Measurements from ENCODE around the gene COG3. TPM values are rescaled to one million over a fixed set of nuclear protein-coding genes. Genes with fewer than 3 reads are reported as not detected.

The COG3 gene
- total and polyA plus RNA-seq, 4 donors, result 7.4 to 39.3 (median 26.6) TPM

DNA sequence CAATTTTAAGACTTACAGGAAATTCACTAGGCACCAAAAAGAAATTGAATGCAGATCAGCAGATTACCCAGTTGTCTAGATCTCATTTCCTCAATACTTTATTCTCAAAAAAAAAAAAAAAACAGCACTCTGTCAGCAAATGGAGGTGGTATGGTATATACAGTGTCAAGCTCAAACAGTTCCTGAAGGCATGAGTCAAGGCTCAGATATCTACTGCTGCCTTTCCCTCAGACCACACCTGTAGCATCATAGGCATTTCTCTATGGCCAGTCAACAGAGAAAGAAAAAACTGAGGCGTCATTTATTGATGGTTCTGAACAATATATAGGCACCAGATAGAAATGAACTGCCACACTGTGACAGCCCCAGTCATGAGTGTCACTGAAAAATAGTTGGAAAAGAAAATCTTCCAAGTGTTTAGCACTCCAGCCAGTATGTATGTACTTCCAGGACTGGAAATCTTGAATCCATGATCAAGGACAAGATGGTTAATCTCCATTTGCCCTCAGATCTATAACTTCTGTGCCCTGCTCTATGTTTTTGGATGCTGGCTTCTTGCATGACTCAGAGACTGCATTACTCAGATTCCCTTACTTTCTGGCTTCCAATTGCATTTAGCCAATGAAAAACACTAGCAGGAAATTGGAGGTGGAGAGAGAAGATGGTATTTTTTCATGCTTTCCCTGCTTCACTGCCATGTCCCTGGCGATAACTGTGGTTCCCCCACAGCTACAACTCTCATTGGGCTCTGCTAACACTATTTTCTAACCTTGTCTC lies 8.4 kb upstream of the COG3 start:
- no peaks in the 10 kb centered on the region for H3K9me3 ChIP-seq (ENCODE audit: control insufficient read depth, low read length)
- H3K36me3 ChIP-seq (ENCODE audit: control insufficient read depth in 1 of 2, insufficient read depth in 2 of 2, low read length in 1 of 2), result no peaks in the 10 kb centered on the region
- no peaks in the 10 kb centered on the region for H3K4me1 ChIP-seq (ENCODE audit: control insufficient read depth in 1 of 2, insufficient read depth in 2 of 2, low read length in 2 of 2)
- no peaks in the 10 kb centered on the region for H3K27me3 ChIP-seq (ENCODE audit: control insufficient read depth in 1 of 2, insufficient read depth in 2 of 2, low read length in 1 of 2)
- ATAC-seq (ENCODE audit: low FRiP score) (no peak), DNase-seq (no peak)
- WGBS, 2 donors, result 77 to 78% methylated on average over 2 of the region's 2 CpGs
- intact Hi-C loops (cut with DNase I), result no loop called here
- H3K4me3 ChIP-seq (ENCODE audit: low read length in 2 of 2), result no peak overlapping the region
- H3K27ac ChIP-seq (ENCODE audit: low read depth in 1 of 2, low read length in 2 of 2), result no peak overlapping the region

GRCh38 chr13:45464141-45464686 lies 525 bp upstream of the COG3 start:
- H3K9me3 ChIP-seq (ENCODE audit: control insufficient read depth, low read length), result no peaks in the 10 kb centered on the region
- peak overlapping the region; percentile 32 to 45 for H3K4me3 ChIP-seq (ENCODE audit: low read length in 2 of 2)
- H3K4me1 ChIP-seq (ENCODE audit: control insufficient read depth in 1 of 2, insufficient read depth in 2 of 2, low read length in 2 of 2), result peaks cover 0 to 3% of the 10 kb centered on the region in 2 donors
- DNase-seq, result no peak
- H3K27me3 ChIP-seq (ENCODE audit: control insufficient read depth in 1 of 2, insufficient read depth in 2 of 2, low read length in 1 of 2), result no peaks in the 10 kb centered on the region
- WGBS, 2 donors, result 84 to 87% methylated on average over 9 of the region's 9 CpGs
- H3K36me3 ChIP-seq (ENCODE audit: control insufficient read depth in 1 of 2, insufficient read depth in 2 of 2, low read length in 1 of 2), result no peaks in the 10 kb centered on the region
- intact Hi-C loops (cut with DNase I), result loop anchor here (5.0 to 10.0 kb wide), 2 partner anchors 47 to 89 kb away; partner anchors contain the start of gene SLC25A30 (in 1 of the 2)
- no peak for ATAC-seq (ENCODE audit: low FRiP score)
- peak overlapping the region; percentile 38 to 52 for H3K27ac ChIP-seq (ENCODE audit: low read depth in 1 of 2, low read length in 2 of 2)

- Histone ChIP-seq H3K4me1 (ENCODE audit: control insufficient read depth in 1 of 2, insufficient read depth in 2 of 2, low read length in 2 of 2) (peaks cover 2 to 3% of the 10 kb centered on the region in 2 donors), H3K4me3 (ENCODE audit: low read length in 2 of 2) (no peak overlapping the region)
- 75 to 81% methylated on average over 4 of the region's 4 CpGs for WGBS, 2 donors
Observed at GRCh38 chr13:45466359-45466758, 1.6 kb downstream of the COG3 start.

GRCh38 chr13:45468635-45469034 lies 3.9 kb downstream of the COG3 start:
- H3K27me3 ChIP-seq (ENCODE audit: control insufficient read depth in 1 of 2, insufficient read depth in 2 of 2, low read length in 1 of 2), result no peaks in the 10 kb centered on the region
- ATAC-seq (ENCODE audit: low FRiP score), result no peak
- no peaks in the 10 kb centered on the region for H3K36me3 ChIP-seq (ENCODE audit: control insufficient read depth in 1 of 2, insufficient read depth in 2 of 2, low read length in 1 of 2)
- H3K4me3 ChIP-seq (ENCODE audit: low read length in 2 of 2), result no peak overlapping the region
- intact Hi-C loops (cut with DNase I), result loop anchor here in 1 of 2 donors (10.0 kb wide), 1 partner anchor 94 kb away; no protein-coding TSS in a partner anchor
- H3K9me3 ChIP-seq (ENCODE audit: control insufficient read depth, low read length), result no peaks in the 10 kb centered on the region
- H3K4me1 ChIP-seq (ENCODE audit: control insufficient read depth in 1 of 2, insufficient read depth in 2 of 2, low read length in 2 of 2), result peaks cover 2 to 3% of the 10 kb centered on the region in 2 donors
- no peak for DNase-seq
- no peak overlapping the region for H3K27ac ChIP-seq (ENCODE audit: low read depth in 1 of 2, low read length in 2 of 2)
- 51 to 60% methylated on average over 1 of the region's 1 CpG for WGBS, 2 donors

More at GRCh38 chr13:45466359-45466758, 1.6 kb downstream of the COG3 start:
- H3K27me3 ChIP-seq (ENCODE audit: control insufficient read depth in 1 of 2, insufficient read depth in 2 of 2, low read length in 1 of 2), result no peaks in the 10 kb centered on the region
- ATAC-seq (ENCODE audit: low FRiP score) (no peak), DNase-seq (no peak)
- intact Hi-C loops (cut with DNase I), result loop anchor here in 1 of 2 donors (10.0 kb wide), 1 partner anchor 92 kb away; no protein-coding TSS in a partner anchor
- H3K9me3 ChIP-seq (ENCODE audit: control insufficient read depth, low read length), result no peaks in the 10 kb centered on the region
- no peak overlapping the region for H3K27ac ChIP-seq (ENCODE audit: low read depth in 1 of 2, low read length in 2 of 2)
- no peaks in the 10 kb centered on the region for H3K36me3 ChIP-seq (ENCODE audit: control insufficient read depth in 1 of 2, insufficient read depth in 2 of 2, low read length in 1 of 2)

- ATAC-seq (ENCODE audit: low FRiP score), result no peak
- Histone ChIP-seq H3K4me1 (ENCODE audit: control insufficient read depth in 1 of 2, insufficient read depth in 2 of 2, low read length in 2 of 2) (peaks cover 0 to 9% of the 10 kb centered on the region in 2 donors), H3K9me3 (ENCODE audit: control insufficient read depth, low read length) (no peaks in the 10 kb centered on the region), H3K36me3 (ENCODE audit: control insufficient read depth in 1 of 2, insufficient read depth in 2 of 2, low read length in 1 of 2) (peaks cover 0 to 2% of the 10 kb centered on the region in 2 donors), H3K4me3 (ENCODE audit: low read length in 2 of 2) (no peak overlapping the region), H3K27ac (ENCODE audit: low read depth in 1 of 2, low read length in 2 of 2) (no peak overlapping the region), H3K27me3 (ENCODE audit: control insufficient read depth in 1 of 2, insufficient read depth in 2 of 2, low read length in 1 of 2) (no peaks in the 10 kb centered on the region)
- DNase-seq, result no peak
- intact Hi-C loops (cut with DNase I), result no loop called here
Observed at GRCh38 chr13:45472171-45472705, 7.5 kb downstream of the COG3 start.

DNA sequence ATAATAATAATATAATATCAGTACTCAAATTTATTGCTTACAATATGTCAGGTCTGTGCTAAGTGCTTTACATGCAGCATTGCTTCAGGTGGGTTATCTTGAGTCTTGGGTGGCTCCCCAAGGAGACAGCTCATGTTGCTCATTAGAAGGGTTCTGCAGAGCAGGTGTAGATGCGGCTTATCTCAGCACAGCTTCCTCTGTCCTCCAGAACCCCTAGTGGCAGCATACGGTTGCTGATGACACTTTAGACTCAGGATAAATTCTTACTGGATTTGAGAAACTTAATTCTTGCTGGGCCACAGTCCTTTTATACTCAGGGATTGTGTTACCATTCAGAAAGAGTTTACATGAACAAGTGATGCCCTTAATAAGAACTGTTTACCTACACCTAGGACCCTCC lies 8.9 kb downstream of the COG3 start:
- Histone ChIP-seq H3K36me3 (ENCODE audit: control insufficient read depth in 1 of 2, insufficient read depth in 2 of 2, low read length in 1 of 2) (peaks cover 0 to 2% of the 10 kb centered on the region in 2 donors), H3K27ac (ENCODE audit: low read depth in 1 of 2, low read length in 2 of 2) (no peak overlapping the region), H3K4me1 (ENCODE audit: control insufficient read depth in 1 of 2, insufficient read depth in 2 of 2, low read length in 2 of 2) (peaks cover 0 to 9% of the 10 kb centered on the region in 2 donors), H3K9me3 (ENCODE audit: control insufficient read depth, low read length) (no peaks in the 10 kb centered on the region), H3K27me3 (ENCODE audit: control insufficient read depth in 1 of 2, insufficient read depth in 2 of 2, low read length in 1 of 2) (no peaks in the 10 kb centered on the region), H3K4me3 (ENCODE audit: low read length in 2 of 2) (no peak overlapping the region)
- DNase-seq (no peak), ATAC-seq (ENCODE audit: low FRiP score) (no peak)
- WGBS, 2 donors, result 79 to 87% methylated on average over 2 of the region's 2 CpGs
- intact Hi-C loops (cut with DNase I), result no loop called here

GRCh38 chr13:45474584-45475454 lies 10.1 kb downstream of the COG3 start:
- no peak for ATAC-seq (ENCODE audit: low FRiP score)
- Histone ChIP-seq H3K27ac (ENCODE audit: low read depth in 1 of 2, low read length in 2 of 2) (no peak overlapping the region), H3K36me3 (ENCODE audit: control insufficient read depth in 1 of 2, insufficient read depth in 2 of 2, low read length in 1 of 2) (peaks cover 0 to 2% of the 10 kb centered on the region in 2 donors), H3K27me3 (ENCODE audit: control insufficient read depth in 1 of 2, insufficient read depth in 2 of 2, low read length in 1 of 2) (no peaks in the 10 kb centered on the region), H3K4me1 (ENCODE audit: control insufficient read depth in 1 of 2, insufficient read depth in 2 of 2, low read length in 2 of 2) (peaks cover 0 to 9% of the 10 kb centered on the region in 2 donors), H3K9me3 (ENCODE audit: control insufficient read depth, low read length) (no peaks in the 10 kb centered on the region), H3K4me3 (ENCODE audit: low read length in 2 of 2) (no peak overlapping the region)
- intact Hi-C loops (cut with DNase I), result no loop called here
- 92 to 96% methylated on average over 3 of the region's 3 CpGs for WGBS, 2 donors
- DNase-seq, result no peak

DNA sequence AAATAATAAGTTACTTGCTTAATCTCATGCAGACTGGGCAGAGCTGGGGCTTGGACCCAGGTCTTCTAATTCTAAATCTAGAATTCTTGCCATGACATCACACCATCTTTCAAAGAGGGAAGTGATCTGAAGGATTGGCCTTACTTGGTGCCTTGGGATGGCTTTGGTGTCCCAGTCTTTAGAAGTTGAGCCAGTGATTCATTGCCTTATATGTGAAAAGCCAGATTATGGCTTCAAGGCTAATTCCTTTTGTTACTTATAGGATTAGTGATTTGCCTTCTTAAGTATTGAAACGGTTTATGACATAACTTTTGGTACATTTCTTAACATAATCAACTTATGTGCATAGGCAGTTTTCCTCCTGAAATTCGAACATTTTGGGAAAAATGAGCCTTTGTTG lies 14.9 kb downstream of the COG3 start:
- Histone ChIP-seq H3K4me1 (ENCODE audit: control insufficient read depth in 1 of 2, insufficient read depth in 2 of 2, low read length in 2 of 2) (peaks cover 0 to 7% of the 10 kb centered on the region in 2 donors), H3K4me3 (ENCODE audit: low read length in 2 of 2) (no peak overlapping the region), H3K27me3 (ENCODE audit: control insufficient read depth in 1 of 2, insufficient read depth in 2 of 2, low read length in 1 of 2) (no peaks in the 10 kb centered on the region), H3K27ac (ENCODE audit: low read depth in 1 of 2, low read length in 2 of 2) (no peak overlapping the region), H3K36me3 (ENCODE audit: control insufficient read depth in 1 of 2, insufficient read depth in 2 of 2, low read length in 1 of 2) (peaks cover 2 to 3% of the 10 kb centered on the region in 2 donors), H3K9me3 (ENCODE audit: control insufficient read depth, low read length) (no peaks in the 10 kb centered on the region)
- intact Hi-C loops (cut with DNase I), result no loop called here
- DNase-seq (no peak), ATAC-seq (ENCODE audit: low FRiP score) (no peak)
- WGBS, 2 donors, result 81 to 82% methylated on average over 2 of the region's 2 CpGs

Data from aorta (tissue), 5 donors.